Nephron progenitor cell (in vitro differentiated cells): ENCODE data around the gene FNBP1.

Experiments
- DNase-seq: peaks from one replicate; pipeline ENCODE4 v3.0.0; 2021
- H3K27ac Mint-ChIP-seq: 2 replicates; pipeline ENCODE4 v1.8.0; 2021; ENCODE audit warnings: mild to moderate bottlenecking, moderate library complexity, mixed read lengths
- H3K27me3 Mint-ChIP-seq: 2 replicates; pipeline ENCODE4 v1.8.0; 2021; ENCODE audit warnings: mild to moderate bottlenecking, low read depth, mixed read lengths; ENCODE audit not compliant: poor library complexity
- H3K36me3 Mint-ChIP-seq: 2 replicates; pipeline ENCODE4 v1.8.0; 2021; ENCODE audit warnings: low read depth, mixed read lengths
- H3K4me1 Mint-ChIP-seq: 2 replicates; pipeline ENCODE4 v1.8.0; 2021; ENCODE audit warnings: mixed read lengths
- H3K4me3 Mint-ChIP-seq: 2 replicates; pipeline ENCODE4 v1.8.0; 2021; ENCODE audit warnings: mild to moderate bottlenecking, moderate library complexity, mixed read lengths
- H3K9me3 Mint-ChIP-seq: 2 replicates; pipeline ENCODE4 v1.8.0; 2021; ENCODE audit warnings: mild to moderate bottlenecking, moderate library complexity, mixed read lengths
- TF ChIP-seq, protein P1 (sequence below): fragments of 200-600 bp; sonication (generic); IDR thresholded peaks from 2 replicates; pipeline ENCODE4 v1.5.0; 2021; ENCODE audit warnings: antibody characterized with exemption

The FNBP1 gene

DNA sequence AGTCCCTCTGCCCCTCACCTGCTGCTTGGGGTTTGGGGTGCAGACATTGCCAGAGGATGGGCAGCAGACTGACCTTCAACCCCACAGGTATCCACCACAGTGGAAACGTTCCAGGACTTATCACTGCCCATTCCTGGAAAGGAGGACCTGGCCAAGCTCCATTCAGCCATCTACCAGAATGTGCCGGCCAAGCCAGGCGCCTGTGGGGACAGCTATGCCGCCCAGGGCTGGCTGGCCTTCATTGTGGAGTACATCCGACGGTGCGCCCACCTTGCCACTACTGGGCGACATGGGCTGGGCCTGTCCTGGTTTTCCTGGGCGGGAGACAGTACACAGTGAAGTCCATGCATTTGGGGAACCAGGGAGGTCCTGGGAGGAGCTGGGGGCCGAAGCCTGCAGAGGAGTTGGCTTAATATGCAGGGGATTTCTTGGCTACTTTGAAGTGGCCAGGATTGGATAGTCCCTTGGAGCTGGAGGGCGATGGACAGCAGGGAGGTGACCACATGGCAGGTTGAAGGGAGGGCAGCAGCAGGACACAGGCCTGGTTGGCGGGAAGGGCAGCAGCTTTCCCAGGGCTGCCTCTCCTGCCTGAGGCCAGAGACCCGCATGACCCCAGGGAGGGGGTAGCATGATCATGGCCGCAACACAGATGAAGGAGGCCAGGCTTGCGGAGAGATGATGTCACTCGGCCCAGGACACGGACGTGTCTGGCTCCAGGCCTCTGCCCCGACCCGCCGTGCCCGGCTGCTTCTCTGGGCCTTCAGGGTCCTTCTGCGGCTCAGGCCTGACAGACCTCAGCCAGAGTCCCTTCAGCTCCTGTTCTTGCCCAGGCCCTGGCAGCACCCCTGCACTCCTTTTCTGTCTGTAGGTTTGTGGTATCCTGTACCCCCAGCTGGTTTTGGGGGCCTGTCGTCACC lies 173.1 kb downstream of the FNBP1 start:
- DNase-seq: no peak
- Mint-ChIP-seq H3K27me3 (no peaks in the 10 kb centered on the region), H3K4me3 (no peak overlapping the region), H3K9me3 (no peaks in the 10 kb centered on the region), H3K27ac (no peak overlapping the region), H3K36me3 (peaks cover 30% of the 10 kb centered on the region), H3K4me1 (peaks cover 58% of the 10 kb centered on the region)
- TF ChIP-seq, protein P1, sequence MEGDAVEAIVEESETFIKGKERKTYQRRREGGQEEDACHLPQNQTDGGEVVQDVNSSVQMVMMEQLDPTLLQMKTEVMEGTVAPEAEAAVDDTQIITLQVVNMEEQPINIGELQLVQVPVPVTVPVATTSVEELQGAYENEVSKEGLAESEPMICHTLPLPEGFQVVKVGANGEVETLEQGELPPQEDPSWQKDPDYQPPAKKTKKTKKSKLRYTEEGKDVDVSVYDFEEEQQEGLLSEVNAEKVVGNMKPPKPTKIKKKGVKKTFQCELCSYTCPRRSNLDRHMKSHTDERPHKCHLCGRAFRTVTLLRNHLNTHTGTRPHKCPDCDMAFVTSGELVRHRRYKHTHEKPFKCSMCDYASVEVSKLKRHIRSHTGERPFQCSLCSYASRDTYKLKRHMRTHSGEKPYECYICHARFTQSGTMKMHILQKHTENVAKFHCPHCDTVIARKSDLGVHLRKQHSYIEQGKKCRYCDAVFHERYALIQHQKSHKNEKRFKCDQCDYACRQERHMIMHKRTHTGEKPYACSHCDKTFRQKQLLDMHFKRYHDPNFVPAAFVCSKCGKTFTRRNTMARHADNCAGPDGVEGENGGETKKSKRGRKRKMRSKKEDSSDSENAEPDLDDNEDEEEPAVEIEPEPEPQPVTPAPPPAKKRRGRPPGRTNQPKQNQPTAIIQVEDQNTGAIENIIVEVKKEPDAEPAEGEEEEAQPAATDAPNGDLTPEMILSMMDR: no peak

DNA sequence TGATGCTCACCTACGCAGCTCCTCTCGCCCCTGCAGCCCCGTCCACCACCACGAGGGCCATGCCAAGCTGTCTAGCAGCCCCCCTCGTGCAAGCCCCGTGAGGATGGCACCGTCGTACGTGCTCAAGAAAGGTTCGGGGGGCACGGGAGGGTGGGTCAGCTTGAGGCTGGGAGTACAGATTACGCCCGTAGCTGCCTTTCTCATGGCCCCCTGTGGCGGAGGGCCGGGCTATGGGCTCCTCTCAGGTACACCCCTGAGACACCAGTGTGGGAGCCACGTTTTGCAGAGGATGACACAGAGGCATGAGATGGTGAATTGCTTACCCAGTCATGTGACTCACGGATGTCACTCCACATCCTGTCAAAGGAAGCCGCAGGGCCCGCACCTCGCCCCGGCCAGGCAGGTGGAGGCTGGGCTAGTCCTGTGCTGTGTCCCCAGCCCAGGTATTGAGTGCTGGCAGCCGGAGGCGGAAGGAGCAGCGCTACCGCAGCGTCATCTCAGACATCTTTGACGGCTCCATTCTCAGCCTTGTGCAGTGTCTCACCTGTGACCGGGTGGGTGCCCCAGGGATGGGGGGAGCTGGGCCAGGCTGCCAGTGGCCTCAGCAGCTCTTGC lies 174.0 kb downstream of the FNBP1 start:
- no peak overlapping the region for H3K4me3 Mint-ChIP-seq
- peaks cover 57% of the 10 kb centered on the region for H3K4me1 Mint-ChIP-seq
- H3K9me3 Mint-ChIP-seq: no peaks in the 10 kb centered on the region
- no peaks in the 10 kb centered on the region for H3K27me3 Mint-ChIP-seq
- no peak for DNase-seq
- H3K36me3 Mint-ChIP-seq: peaks cover 29% of the 10 kb centered on the region
- TF ChIP-seq, protein P1: no peak
- no peak overlapping the region for H3K27ac Mint-ChIP-seq

DNA sequence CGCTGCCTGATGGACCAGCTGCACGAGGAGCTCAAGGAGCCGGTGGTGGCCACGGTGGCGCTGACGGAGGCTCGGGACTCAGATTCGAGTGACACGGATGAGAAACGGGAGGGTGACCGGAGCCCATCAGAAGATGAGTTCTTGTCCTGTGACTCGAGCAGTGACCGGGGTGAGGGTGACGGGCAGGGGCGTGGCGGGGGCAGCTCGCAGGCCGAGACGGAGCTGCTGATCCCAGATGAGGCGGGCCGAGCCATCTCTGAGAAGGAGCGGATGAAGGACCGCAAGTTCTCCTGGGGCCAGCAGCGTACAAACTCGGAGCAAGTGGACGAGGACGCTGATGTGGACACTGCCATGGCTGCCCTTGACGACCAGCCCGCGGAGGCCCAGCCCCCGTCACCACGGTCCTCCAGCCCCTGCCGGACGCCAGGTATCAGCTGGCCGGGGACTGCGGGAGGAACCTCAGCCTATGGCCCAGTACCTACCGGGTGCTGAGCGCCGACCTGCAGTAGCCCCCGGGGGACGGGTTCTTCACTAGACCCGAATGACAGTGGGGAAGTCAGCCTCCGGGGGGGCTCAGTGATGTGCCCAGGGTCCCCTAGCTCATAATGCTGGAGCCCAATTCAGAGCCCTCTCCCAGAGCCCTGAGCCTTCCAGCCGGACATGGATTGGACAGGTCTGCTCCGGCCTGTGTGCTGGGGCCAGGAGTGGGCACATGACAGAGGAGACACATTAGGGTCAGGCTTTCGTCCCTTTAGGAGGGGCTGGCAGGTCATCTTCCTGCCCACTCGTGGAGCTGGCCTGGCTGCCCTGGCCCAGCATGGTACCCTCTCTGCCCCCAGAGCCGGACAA lies 174.7 kb downstream of the FNBP1 start:
- TF ChIP-seq, protein P1: no peak
- Mint-ChIP-seq H3K36me3 (peaks cover 29% of the 10 kb centered on the region), H3K4me3 (no peak overlapping the region), H3K4me1 (peaks cover 56% of the 10 kb centered on the region), H3K27me3 (peaks cover 6% of the 10 kb centered on the region), H3K9me3 (no peaks in the 10 kb centered on the region), H3K27ac (no peak overlapping the region)
- DNase-seq: no peak

DNA sequence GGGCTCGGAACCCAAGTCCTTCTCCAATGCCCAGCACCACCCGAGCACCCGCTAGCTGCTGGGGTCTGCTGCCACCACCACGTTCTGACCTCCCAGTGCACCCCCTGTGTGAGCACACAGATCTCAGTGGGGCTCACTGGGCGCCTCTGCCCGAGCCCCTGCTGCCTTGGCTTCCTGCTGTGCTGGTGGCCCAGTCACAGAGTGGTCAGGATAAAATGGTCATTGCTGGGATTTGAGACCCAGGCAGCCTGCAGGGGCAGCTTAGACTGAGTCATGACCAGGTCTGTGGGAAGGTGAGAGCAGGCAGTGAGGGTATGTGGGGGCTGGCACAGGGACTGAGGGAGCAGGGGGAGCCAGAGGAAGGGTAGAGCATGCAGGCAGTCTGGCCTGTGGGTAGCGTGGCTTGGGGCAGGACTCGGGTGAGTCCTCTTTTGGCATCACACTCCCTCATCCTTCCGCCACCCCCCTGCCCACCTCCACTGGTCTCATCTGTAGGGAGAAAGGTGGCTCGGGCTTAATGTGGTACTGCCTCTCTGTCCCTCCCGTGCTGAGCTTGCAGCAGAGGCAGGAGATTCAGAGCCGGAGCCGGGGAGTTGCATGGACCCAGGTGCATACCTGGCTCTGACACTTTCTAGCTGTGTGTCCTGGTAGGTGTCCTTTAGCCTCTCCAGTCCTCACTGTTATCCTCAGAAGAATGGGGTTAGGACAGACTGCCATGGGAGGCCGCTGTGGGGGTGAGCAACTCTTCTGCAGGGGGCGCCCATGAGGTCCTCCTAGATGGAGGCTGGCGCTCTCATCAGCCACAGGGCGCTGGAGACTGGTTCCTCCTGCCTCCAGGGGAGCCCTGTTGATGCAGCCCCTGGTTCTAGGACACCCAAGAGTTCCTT lies 175.6 kb downstream of the FNBP1 start:
- TF ChIP-seq, protein P1: no peak
- DNase-seq: no peak
- H3K36me3 Mint-ChIP-seq: peaks cover 30% of the 10 kb centered on the region
- H3K9me3 Mint-ChIP-seq: no peaks in the 10 kb centered on the region
- no peak overlapping the region for H3K4me3 Mint-ChIP-seq
- peaks cover 53% of the 10 kb centered on the region for H3K4me1 Mint-ChIP-seq
- peaks cover 6% of the 10 kb centered on the region for H3K27me3 Mint-ChIP-seq
- no peak overlapping the region for H3K27ac Mint-ChIP-seq

DNA sequence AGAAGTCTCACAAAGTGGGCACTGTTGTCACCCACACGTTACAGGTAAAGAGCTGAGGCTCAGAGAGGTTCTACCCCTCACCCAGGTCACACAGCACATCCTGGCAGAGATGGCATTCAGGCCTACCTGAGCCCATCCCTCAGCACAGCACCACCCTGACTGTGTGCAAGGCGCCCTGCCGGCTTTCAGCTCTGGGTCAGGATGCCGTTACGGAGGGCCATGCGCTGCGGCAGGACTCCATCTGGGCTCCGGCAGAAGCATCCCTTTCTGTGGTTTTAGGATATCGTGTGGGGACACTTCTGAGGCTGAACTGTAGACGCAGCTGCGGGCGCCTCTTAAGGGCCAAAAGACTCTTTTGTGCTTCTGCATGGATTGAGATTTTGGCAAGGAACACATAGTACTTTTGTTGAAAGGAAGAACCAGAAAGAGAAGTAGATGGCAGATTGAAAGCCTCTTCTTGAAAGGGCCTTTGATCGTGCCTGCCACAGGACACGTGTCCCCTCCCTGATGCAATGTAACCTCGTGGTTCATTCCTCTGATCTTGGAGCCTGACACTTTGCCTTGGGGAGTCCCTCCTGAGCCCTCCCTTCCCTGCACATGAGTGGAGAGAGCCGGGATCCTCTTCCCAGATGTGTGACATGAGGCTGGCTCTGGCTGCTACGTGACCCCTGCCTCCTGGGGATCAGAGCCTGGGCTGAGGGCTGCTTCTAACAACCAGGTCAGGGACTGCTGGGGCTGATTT lies 176.4 kb downstream of the FNBP1 start:
- DNase-seq: no peak
- Mint-ChIP-seq H3K36me3 (peaks cover 36% of the 10 kb centered on the region), H3K27ac (peak overlapping the region; percentile 58), H3K27me3 (peaks cover 6% of the 10 kb centered on the region), H3K4me1 (peaks cover 52% of the 10 kb centered on the region), H3K4me3 (no peak overlapping the region), H3K9me3 (no peaks in the 10 kb centered on the region)
- TF ChIP-seq, protein P1: no peak
